C4-2B (cell line): ENCODE measurements around the gene AXIN2.

Experiments used
- CTCF ChIP-seq: fragments of 450-650 bp; conservative IDR thresholded peaks from 2 replicates; pipeline ENCODE4 v1.5.1; 2017; ENCODE audit warnings: mild to moderate bottlenecking
- ZFX ChIP-seq: fragments of 450-650 bp; IDR thresholded peaks from 2 replicates; pipeline ENCODE4 v1.6.1; 2017

GRCh38 chr17:65564793-65565192 is 3.3 kb upstream of the AXIN2 start:
- TF ChIP-seq CTCF (no peak), ZFX (no peak)
